K562 (cell line): ENCODE data around the gene ADCY5. TPM values are rescaled to one million over a fixed set of nuclear protein-coding genes. Genes with fewer than 3 reads are reported as not detected.

ENCODE experiments used
- ATAC-seq: fragments of 200-7000 bp; cut with Tn5 transposase; 3 replicates; pipeline ENCODE4 v1.9.1; 2020; ENCODE audit warnings: moderate library complexity
- BruUV-seq: library from RNA; stranded (reverse); fragments of 400-500 nt; replicated peaks from 2 replicates; lab custom pipeline; 2021; lab: Mats Ljungman, UMichigan
- CTCF ChIA-PET: fragments of 300-600 bp; formaldehyde crosslinking; extraction: SDS; loops from one replicate; lab custom pipeline; 2021; ENCODE audit warnings: low intra/inter-chr PET ratio; lab: Yijun Ruan, JAX
- POLR2A ChIA-PET: fragments of 300-600, 350-650 bp; sonication (Branson Sonifier 250); formaldehyde crosslinking; extraction: SDS; loops from one replicate; lab custom pipeline; 2021; ENCODE audit warnings: antibody characterized with exemption, inconsistent platforms; lab: Yijun Ruan, JAX
- DNase-seq, 4 experiments: peaks; one replicate each; pipeline versions ENCODE4 v3.0.0 to v3.0.0-alpha.2; 2011 to 2018; ENCODE audit warnings: low spot score in 3 of 4, mixed read lengths in 3 of 4; ENCODE audit errors: extremely low read depth in 1 of 4
- FAIRE-seq: peaks from 2 replicates; lab custom pipeline; 2011; peaks lifted over from hg19 to GRCh38; lab: Jason Lieb, UNC
- H2AFZ ChIP-seq: 2 replicates; pipeline ENCODE4 v1.6.0; 2011; ENCODE audit warnings: low read depth, low read length, control low read depth, inconsistent platforms
- H3K27ac ChIP-seq: fragments of 200-600 bp; 3 replicates; pipeline ENCODE4 v1.8.0; 2011; ENCODE audit warnings: low read depth, mild to moderate bottlenecking, control low read depth, inconsistent platforms, low read length, moderate library complexity, mixed read lengths; ENCODE audit errors: extremely low read depth
- H3K27me3 ChIP-seq, 2 experiments: fragments of 300-600 bp in 1 of 2; 2 replicates in 1 of 2; 3 replicates in 1 of 2; pipeline versions ENCODE4 v1.6.0 to v1.8.0; 2011; ENCODE audit warnings: inconsistent platforms in 2 of 2, low read length in 2 of 2, mild to moderate bottlenecking in 1 of 2, mixed read lengths in 1 of 2, moderate library complexity in 1 of 2; ENCODE audit not compliant: control insufficient read depth in 2 of 2, insufficient read depth in 2 of 2
- H3K36me3 ChIP-seq: fragments of 300-600 bp; 3 replicates; pipeline ENCODE4 v1.8.0; 2011; ENCODE audit warnings: mild to moderate bottlenecking, low read length, inconsistent platforms; ENCODE audit not compliant: control insufficient read depth, insufficient read depth
- H3K4me1 ChIP-seq, 2 experiments: fragments of 200-600 bp in 1 of 2; replicated peaks in 1 of 2; 2 replicates in 1 of 2; 3 replicates in 1 of 2; pipeline versions ENCODE4 v1.5.1 to v1.8.0; 2011; ENCODE audit warnings: inconsistent platforms in 2 of 2, low read length in 2 of 2, mild to moderate bottlenecking in 1 of 2, mixed read lengths in 1 of 2, moderate library complexity in 1 of 2; ENCODE audit not compliant: control insufficient read depth in 2 of 2, insufficient read depth in 2 of 2
- H3K4me2 ChIP-seq: 2 replicates; pipeline ENCODE4 v1.6.1; 2011; ENCODE audit warnings: low read length, control low read depth, inconsistent platforms, mixed read lengths; ENCODE audit not compliant: insufficient read depth
- H3K4me3 ChIP-seq: fragments of 200-600 bp; sonication (generic), shearing (Covaris generic); 2 replicates; pipeline ENCODE4 v1.5.1; 2016; ENCODE audit warnings: control low read depth, inconsistent platforms
- H3K79me2 ChIP-seq: fragments of 200-600 bp; 3 replicates; pipeline ENCODE4 v1.8.0; 2011; ENCODE audit warnings: low read length, inconsistent platforms; ENCODE audit not compliant: control insufficient read depth, insufficient read depth
- H3K9ac ChIP-seq, 2 experiments: 2 replicates each; pipeline versions ENCODE4 v1.6.0 to v1.6.1; 2011; ENCODE audit warnings: low read depth in 2 of 2, low read length in 2 of 2, control low read depth in 1 of 2, inconsistent platforms in 1 of 2, mild to moderate bottlenecking in 1 of 2, mixed read lengths in 1 of 2; ENCODE audit not compliant: insufficient read depth in 1 of 2
- H3K9me1 ChIP-seq: one replicate; pipeline ENCODE4 v1.6.0; 2011; ENCODE audit warnings: inconsistent platforms, mild to moderate bottlenecking, low read length, moderate library complexity; ENCODE audit not compliant: control insufficient read depth, insufficient read depth
- H3K9me3 ChIP-seq: replicated peaks from 2 replicates; pipeline ENCODE4 v1.5.1; 2011; ENCODE audit warnings: low read depth, low read length, inconsistent platforms; ENCODE audit not compliant: control insufficient read depth, insufficient read depth
- H4K20me1 ChIP-seq: replicated peaks from 2 replicates; pipeline ENCODE4 v1.6.1; 2011; ENCODE audit warnings: low read length, inconsistent platforms, mixed read lengths; ENCODE audit not compliant: control insufficient read depth, insufficient read depth
- ATF3 ChIP-seq, 2 experiments: fragments of 450-650 bp in 1 of 2; sonication (generic) in 1 of 2; formaldehyde crosslinking in 1 of 2; IDR thresholded peaks in 1 of 2; conservative IDR thresholded peaks in 1 of 2; 2 replicates each; pipeline versions ENCODE4 v1.6.1 to v1.8.1; 2016 to 2023; ENCODE audit warnings: mild to moderate bottlenecking in 2 of 2, moderate library complexity in 2 of 2, inconsistent platforms in 1 of 2, missing genetic modification reagents in 1 of 2
- CBX8 ChIP-seq: fragments of 200-600 bp; sonication (generic); IDR thresholded peaks from 2 replicates; pipeline ENCODE4 v1.6.1; 2012; ENCODE audit warnings: borderline replicate concordance, mixed run types, low read depth, mild to moderate bottlenecking, moderate library complexity, mixed read lengths, low read length, control low read depth, inconsistent platforms; ENCODE audit not compliant: poor library complexity, severe bottlenecking; ENCODE audit errors: extremely low read depth
- CHAMP1 ChIP-seq: fragments of 450-650 bp; IDR thresholded peaks from 2 replicates; pipeline ENCODE4 v1.6.1; 2016; ENCODE audit warnings: mild to moderate bottlenecking
- CTCFL ChIP-seq: IDR thresholded peaks from 2 replicates; pipeline ENCODE4 v1.6.1; 2011; ENCODE audit warnings: borderline replicate concordance, low read depth, mild to moderate bottlenecking, moderate library complexity, low read length; ENCODE audit not compliant: insufficient read depth, poor library complexity, severe bottlenecking
- KDM4B ChIP-seq, 2 experiments: fragments of 450-650 bp in 1 of 2; sonication (generic) in 1 of 2; IDR thresholded peaks; 2 replicates each; pipeline ENCODE4 v1.6.1; 2016 to 2017; ENCODE audit warnings: borderline replicate concordance in 2 of 2, antibody characterized with exemption in 1 of 2, low read depth in 1 of 2, mild to moderate bottlenecking in 1 of 2
- KDM5B ChIP-seq: fragments of 200-600 bp; sonication (generic); IDR thresholded peaks from 2 replicates; pipeline ENCODE4 v1.6.1; 2012; ENCODE audit warnings: low read depth, mild to moderate bottlenecking, moderate library complexity, low read length, control low read depth, inconsistent platforms; ENCODE audit not compliant: insufficient replicate concordance
- NBN ChIP-seq: fragments of 450-650 bp; IDR thresholded peaks from 2 replicates; pipeline ENCODE4 v1.6.1; 2016; ENCODE audit warnings: low read depth, mild to moderate bottlenecking
- RAD21 ChIP-seq, 2 experiments: fragments of 250-450 bp in 1 of 2; fragments of 450-650 bp in 1 of 2; sonication (Bioruptor Pico) in 1 of 2; formaldehyde crosslinking in 1 of 2; IDR thresholded peaks in 1 of 2; conservative IDR thresholded peaks in 1 of 2; 2 replicates each; pipeline versions ENCODE4 v1.4.0 to v1.8.0; 2020 to 2022; ENCODE audit warnings: mild to moderate bottlenecking in 2 of 2, moderate library complexity in 1 of 2
- SAFB ChIP-seq: fragments of 200-400 bp; formaldehyde crosslinking; IDR thresholded peaks from 2 replicates; pipeline ENCODE4 v1.6.1; 2017; ENCODE audit warnings: low read depth, low read length, borderline replicate concordance
- TEAD1 ChIP-seq, 2 experiments: fragments of 450-650 bp in 1 of 2; sonication (generic) in 1 of 2; formaldehyde crosslinking; IDR thresholded peaks; 2 replicates each; pipeline versions ENCODE4 v1.4.0 to v1.8.0; 2020 to 2022; ENCODE audit warnings: mild to moderate bottlenecking in 2 of 2, missing genetic modification reagents in 1 of 2
- ZBTB43 ChIP-seq: sonication (generic); formaldehyde crosslinking; IDR thresholded peaks from 2 replicates; pipeline ENCODE4 v1.8.0; 2023; ENCODE audit warnings: mild to moderate bottlenecking, missing genetic modification reagents
- ZBTB8A ChIP-seq: fragments of 450-650 bp; IDR thresholded peaks from 2 replicates; pipeline ENCODE4 v1.6.1; 2018; ENCODE audit warnings: mild to moderate bottlenecking, moderate library complexity; ENCODE audit not compliant: partially characterized antibody
- ZNF124 ChIP-seq: sonication (generic); formaldehyde crosslinking; IDR thresholded peaks from 2 replicates; pipeline ENCODE4 v1.8.1; 2022; ENCODE audit warnings: missing genetic modification reagents
- WGBS: fragments of 100-300 bp; shearing (Covaris generic); methylation state at CpG from one replicate; pipeline ENCODE4 v1.1.6; 2016; ENCODE audit warnings: low coverage, mixed read lengths; ENCODE audit not compliant: insufficient coverage; ENCODE audit errors: missing lambda C conversion rate; 5-methylcytosine and 5-hydroxymethylcytosine counted together
- in situ Hi-C: fragments of 300-500 bp; cut with MboI; formaldehyde crosslinking; loops from 4 replicates; pipeline ENCODE4 v1.15.0; 2018; ENCODE audit warnings: inconsistent platforms, mixed read lengths
- intact Hi-C: fragments of 100-400 bp; cut with micrococcal nuclease; formaldehyde crosslinking; loops from 2 replicates; pipeline ENCODE4 v1.14.2; 2022
- polyA plus RNA-seq, 8 experiments: library from polyadenylated mRNA; depleted of rRNA in 4 of 8; stranded (reverse) in 5 of 8; unstranded in 3 of 8; fragments of >200 nt; fragmentation: Nextera tagmentation in 2 of 8; fragmentation: Illumina TruSeq in 1 of 8; extraction: Ambion mirVana in 2 of 8; extraction: Trizol in 1 of 8; gene quantifications; 2 replicates each; pipeline versions ENCODE4 v1.2.1 to v1.2.3, GENCODE V29; 2011 to 2014; ENCODE audit warnings: inconsistent platforms in 1 of 8, missing spikeins in 1 of 8
- total RNA-seq, 7 experiments: library from RNA; depleted of rRNA in 6 of 7; stranded (reverse); fragments of >200 nt in 6 of 7; fragmentation: Illumina TruSeq in 2 of 7; extraction: Trizol in 2 of 7; gene quantifications; 2 replicates each; pipeline versions ENCODE4 v1.2.1 to v1.2.3, GENCODE V29; 2011 to 2021; ENCODE audit warnings: low replicate concordance in 1 of 7

The ADCY5 gene
- total and polyA plus RNA-seq, 9 of the 15 experiments (the other 6 are each of a cell fraction or from before 2014, with no cell fraction given) = under 0.01 TPM; not detected in 8

GRCh38 chr3:123447416-123447748 lies 1.5 kb downstream of the ADCY5 start:
- H3K9me3 ChIP-seq = no peaks in the 10 kb centered on the region
- ATAC-seq (no peak), FAIRE-seq (no peak), DNase-seq (no peak)
- H3K79me2 ChIP-seq = no peaks in the 10 kb centered on the region
- CTCF ChIA-PET = no interaction called here
- in situ Hi-C loops (no loop called here), intact Hi-C loops (no loop called here)
- POLR2A ChIA-PET = no interaction called here
- H3K4me3 ChIP-seq = no peak overlapping the region
- no peak overlapping the region for H3K27ac ChIP-seq
- no peak overlapping the region for H3K4me2 ChIP-seq
- peaks cover 0 to 24% of the 10 kb centered on the region in 2 experiments; a peak in 2 of 5 replicates for H3K4me1 ChIP-seq
- peaks cover 3% of the 10 kb centered on the region for H3K9me1 ChIP-seq
- no TSS peak for BruUV-seq
- no peak overlapping the region for H3K9ac ChIP-seq
- H3K27me3 ChIP-seq = peaks cover 0 to 24% of the 10 kb centered on the region in 2 experiments; a peak in 2 of 5 replicates
- H4K20me1 ChIP-seq = peaks cover 6% of the 10 kb centered on the region; the same call in 1 of the 2 replicates
- no peak overlapping the region for H2AFZ ChIP-seq
- no peak for TF ChIP-seq CHAMP1
- no peak for TF ChIP-seq ZBTB43 (CRISPR knock-in tag)
- TF ChIP-seq KDM4B (IDR thresholded peaks at IDR 0.05; ENCODE audit: borderline replicate concordance in 2 of 2, low read depth in 1 of 2) = no peak
- TF ChIP-seq KDM5B = no peak
- TF ChIP-seq TEAD1 (CRISPR knock-in tag; IDR thresholded peaks at IDR 0.05) = no peak
- TF ChIP-seq CBX8 = no peak
- TF ChIP-seq ZNF124 (CRISPR knock-in tag) = no peak
- TF ChIP-seq CTCFL = no peak
- no peak for TF ChIP-seq ATF3 (IDR thresholded peaks at IDR 0.05)
- TF ChIP-seq ATF3 (CRISPR knock-in tag; conservative IDR thresholded peaks at IDR 0.05) = no peak
- no peak for TF ChIP-seq RAD21 (CRISPR knock-in tag; conservative IDR thresholded peaks at IDR 0.05 in 1 of 2, IDR thresholded peaks at IDR 0.05 in 1 of 2)
- TF ChIP-seq SAFB = no peak
- no peak for TF ChIP-seq NBN
- no peak for TF ChIP-seq ZBTB8A
- H3K36me3 ChIP-seq = no peaks in the 10 kb centered on the region
- 70% methylated on average over 8 of the region's 27 CpGs for WGBS
